Measurements from ENCODE around the gene NDUFV3.

DNA sequence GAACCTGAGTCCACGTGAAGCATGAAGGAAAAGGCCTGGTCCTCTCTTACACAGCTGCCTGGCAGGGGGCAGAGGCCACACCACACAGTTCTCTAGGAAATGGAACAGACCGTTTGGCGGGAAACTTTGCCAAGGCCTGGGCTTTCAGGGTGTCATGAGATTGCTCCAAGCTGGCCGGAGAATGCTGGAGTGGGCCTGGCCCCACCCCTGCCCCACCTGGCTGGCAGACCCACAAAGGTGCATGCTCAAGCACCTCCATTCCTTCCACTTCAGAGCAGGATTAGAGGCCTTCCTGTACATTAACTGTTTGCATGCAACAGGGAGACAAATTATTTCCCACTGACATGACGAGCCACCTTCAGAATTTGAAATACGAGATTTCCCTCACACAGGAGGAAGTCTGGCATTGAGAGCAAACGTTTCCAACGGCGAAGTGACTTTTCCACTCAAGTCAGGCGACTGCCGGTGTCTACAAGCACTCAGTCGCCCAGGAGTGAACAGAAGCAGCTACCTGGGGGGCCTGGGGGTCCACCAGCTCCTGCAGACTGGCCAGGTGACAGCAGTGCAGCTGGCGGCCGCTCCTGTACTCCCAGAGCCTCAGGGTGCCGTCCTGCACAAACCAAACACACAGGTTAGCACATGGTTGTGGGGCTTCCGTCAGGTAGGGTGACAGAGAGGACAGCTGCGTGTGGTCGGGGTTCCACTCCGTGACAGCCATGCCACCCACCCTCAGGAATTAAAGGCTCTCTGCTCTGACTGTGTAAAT is 37.8 kb upstream of the NDUFV3 start:
- TF ChIP-seq, protein P1, sequence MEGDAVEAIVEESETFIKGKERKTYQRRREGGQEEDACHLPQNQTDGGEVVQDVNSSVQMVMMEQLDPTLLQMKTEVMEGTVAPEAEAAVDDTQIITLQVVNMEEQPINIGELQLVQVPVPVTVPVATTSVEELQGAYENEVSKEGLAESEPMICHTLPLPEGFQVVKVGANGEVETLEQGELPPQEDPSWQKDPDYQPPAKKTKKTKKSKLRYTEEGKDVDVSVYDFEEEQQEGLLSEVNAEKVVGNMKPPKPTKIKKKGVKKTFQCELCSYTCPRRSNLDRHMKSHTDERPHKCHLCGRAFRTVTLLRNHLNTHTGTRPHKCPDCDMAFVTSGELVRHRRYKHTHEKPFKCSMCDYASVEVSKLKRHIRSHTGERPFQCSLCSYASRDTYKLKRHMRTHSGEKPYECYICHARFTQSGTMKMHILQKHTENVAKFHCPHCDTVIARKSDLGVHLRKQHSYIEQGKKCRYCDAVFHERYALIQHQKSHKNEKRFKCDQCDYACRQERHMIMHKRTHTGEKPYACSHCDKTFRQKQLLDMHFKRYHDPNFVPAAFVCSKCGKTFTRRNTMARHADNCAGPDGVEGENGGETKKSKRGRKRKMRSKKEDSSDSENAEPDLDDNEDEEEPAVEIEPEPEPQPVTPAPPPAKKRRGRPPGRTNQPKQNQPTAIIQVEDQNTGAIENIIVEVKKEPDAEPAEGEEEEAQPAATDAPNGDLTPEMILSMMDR (IDR thresholded peaks at IDR 0.05 in 4 of 5, conservative IDR thresholded peaks at IDR 0.05 in 1 of 5) = no peak
- no peak for TF ChIP-seq POLR2A (IDR thresholded peaks at IDR 0.05)
